Cardiac muscle cell (in vitro differentiated cells and primary cell): ENCODE results near the gene MRPL53. TPM values are rescaled to one million over a fixed set of nuclear protein-coding genes. Genes with fewer than 3 reads are reported as not detected.

Source experiments
- DNase-seq, 2 donors: peaks; one replicate each; pipeline versions ENCODE4 v3.0.0 to v3.0.0-alpha.2; 2010 to 2017; ENCODE audit warnings: low read depth in 1 of 2, low spot score in 1 of 2
- H3K27ac ChIP-seq: fragments of 200-600 bp; sonication (generic); 2 replicates; pipeline ENCODE4 v1.5.1; 2016
- H3K27me3 ChIP-seq: fragments of 200-600 bp; sonication (generic); 2 replicates; pipeline ENCODE4 v1.6.0; 2016; ENCODE audit warnings: control low read depth
- H3K36me3 ChIP-seq: fragments of 200-600 bp; sonication (generic); 2 replicates; pipeline ENCODE4 v1.5.1; 2016; ENCODE audit warnings: control low read depth
- H3K4me1 ChIP-seq: fragments of 200-600 bp; sonication (generic); 2 replicates; pipeline ENCODE4 v1.8.1; 2017; ENCODE audit warnings: low read depth, mild to moderate bottlenecking, mixed run types
- H3K4me3 ChIP-seq: fragments of 200-600 bp; sonication (generic); 2 replicates; pipeline ENCODE4 v1.5.1; 2016; ENCODE audit warnings: mild to moderate bottlenecking
- H3K9me3 ChIP-seq: fragments of 200-600 bp; sonication (generic); 2 replicates; pipeline ENCODE4 v1.5.1; 2017; ENCODE audit warnings: low read depth, mild to moderate bottlenecking, control low read depth
- CTCF ChIP-seq: IDR thresholded peaks from 2 replicates; pipeline ENCODE4 v1.5.1; 2012; ENCODE audit warnings: low read depth, mild to moderate bottlenecking, low read length
- polyA plus RNA-seq: library from polyadenylated mRNA; unstranded; fragments of >200 nt; fragmentation: Nextera tagmentation; extraction: Ambion mirVana; gene quantifications from 2 replicates; pipeline ENCODE4 v1.2.1, GENCODE V29; 2016
- total RNA-seq: library from RNA; depleted of rRNA; stranded (reverse); fragments of >200 nt; gene quantifications from 2 replicates; pipeline ENCODE4 v1.2.3, GENCODE V29; 2016

The MRPL53 gene
- total and polyA plus RNA-seq, 2 experiments from 2014 or later = 50.8 to 132 TPM

DNA sequence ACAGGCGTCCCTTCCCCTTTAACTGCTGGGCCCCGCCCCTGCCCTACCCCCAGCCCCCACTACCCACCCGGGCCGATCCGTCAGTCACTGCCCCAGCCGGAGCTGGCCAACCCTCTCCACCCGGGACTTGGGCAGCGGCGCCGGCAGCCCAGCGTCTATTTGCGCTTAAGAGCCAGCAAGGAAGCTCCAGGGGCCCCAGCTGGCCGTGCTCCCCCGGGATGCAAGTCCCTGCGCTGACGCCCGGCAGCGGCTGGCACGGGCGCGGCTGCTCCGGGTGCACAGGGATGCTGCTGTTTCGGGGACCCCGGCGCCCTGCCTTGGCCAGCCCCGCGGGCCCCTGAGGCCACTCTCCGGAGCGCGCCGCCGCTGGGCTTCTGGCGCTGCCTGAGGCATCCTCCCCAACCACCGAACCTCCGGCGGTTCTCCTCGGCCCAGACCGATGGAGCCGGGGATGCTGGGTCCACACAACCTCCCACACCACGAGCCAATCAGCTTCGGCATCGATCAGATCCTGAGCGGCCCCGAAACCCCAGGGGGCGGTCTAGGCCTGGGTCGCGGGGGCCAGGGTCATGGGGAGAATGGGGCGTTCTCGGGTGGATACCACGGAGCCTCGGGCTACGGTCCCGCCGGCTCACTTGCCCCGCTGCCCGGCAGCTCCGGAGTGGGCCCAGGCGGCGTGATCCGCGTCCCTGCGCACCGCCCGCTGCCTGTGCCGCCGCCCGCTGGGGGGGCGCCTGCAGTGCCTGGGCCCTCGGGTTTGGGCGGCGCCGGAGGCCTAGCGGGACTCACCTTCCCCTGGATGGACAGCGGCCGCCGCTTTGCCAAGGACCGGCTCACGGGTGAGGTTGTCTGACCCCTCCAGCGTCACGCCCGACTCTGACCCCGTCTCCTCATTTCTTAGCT is 42.1 kb upstream of the MRPL53 start, which contains the start of gene TLX2:
TLX2 (plus strand) TSS at position 83 of the 903 bp plus-strand sequence; CDS start at position 440, 357 bp downstream.
- no peak within 1 kb of the TSS for H3K27ac ChIP-seq

GRCh38 chr2:74513605-74514367 is 41.3 kb upstream of the MRPL53 start:
- Histone ChIP-seq H3K36me3 (no peaks in the 10 kb centered on the region), H3K27me3 (peaks cover 97% of the 10 kb centered on the region), H3K4me3 (no peak overlapping the region), H3K9me3 (no peaks in the 10 kb centered on the region), H3K4me1 (no peaks in the 10 kb centered on the region), H3K27ac (no peak overlapping the region)
- TF ChIP-seq CTCF = no peak
- no peak for DNase-seq

More for the DNA sequence above, 42.1 kb upstream of the MRPL53 start, which contains the start of gene TLX2:
- H3K9me3 ChIP-seq = no peaks in the 10 kb centered on the region
- peaks cover 100% of the 10 kb centered on the region for H3K27me3 ChIP-seq
- no peaks in the 10 kb centered on the region for H3K36me3 ChIP-seq
- no peak for TF ChIP-seq CTCF
- peak within 1 kb of the TSS; percentile 2 for H3K4me3 ChIP-seq
- peak in 1 of 2 donors; percentile 25 for DNase-seq
- H3K4me1 ChIP-seq = no peaks in the 10 kb centered on the region

DNA sequence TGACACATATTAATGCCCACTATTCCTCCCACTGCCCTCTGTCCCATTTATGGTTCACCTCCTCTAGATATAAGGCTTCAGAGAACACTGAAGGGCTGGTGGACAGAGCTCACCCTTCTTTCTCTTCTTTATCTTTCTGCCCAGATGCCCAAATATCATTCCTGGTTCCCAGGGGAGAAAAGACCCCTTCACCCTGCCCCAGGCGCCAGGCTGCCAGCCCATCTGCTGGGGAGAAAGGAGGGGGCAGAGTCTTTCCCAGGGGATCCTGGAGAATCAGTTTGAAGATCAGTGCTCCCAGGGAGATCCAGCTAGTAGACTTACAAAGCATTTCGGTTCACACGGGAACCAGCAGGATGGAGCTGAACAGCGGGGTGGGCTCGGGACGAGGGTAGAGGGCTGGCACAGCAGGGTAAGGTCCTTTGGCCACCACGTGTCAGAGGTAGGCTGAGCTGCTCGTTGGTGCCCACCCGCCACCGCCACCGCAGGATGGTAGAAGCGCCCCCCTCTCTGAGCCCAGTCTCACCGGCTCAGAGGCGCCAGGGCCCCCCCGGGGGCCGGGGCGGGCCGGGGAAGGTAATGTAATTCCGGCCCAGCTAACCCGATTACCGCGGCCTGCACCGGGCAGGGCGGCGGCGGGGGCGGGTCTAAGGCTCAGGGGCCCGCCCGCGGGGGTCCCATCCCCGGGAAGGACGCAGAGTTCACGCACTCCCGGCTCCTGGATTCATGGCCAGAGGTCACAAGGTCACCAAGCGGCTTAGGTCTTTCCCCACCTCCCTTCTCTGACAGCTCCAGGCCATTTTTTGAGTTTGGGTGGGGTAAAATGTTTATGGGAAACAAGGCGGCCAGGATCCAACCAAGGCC is 40.5 kb upstream of the MRPL53 start:
- TF ChIP-seq CTCF = no peak
- no peak for DNase-seq
- Histone ChIP-seq H3K4me1 (no peaks in the 10 kb centered on the region), H3K9me3 (no peaks in the 10 kb centered on the region), H3K27ac (no peak overlapping the region), H3K27me3 (peaks cover 89% of the 10 kb centered on the region), H3K36me3 (no peaks in the 10 kb centered on the region), H3K4me3 (no peak overlapping the region)

- no peak for TF ChIP-seq CTCF
- Histone ChIP-seq H3K27me3 (peaks cover 72% of the 10 kb centered on the region), H3K36me3 (no peaks in the 10 kb centered on the region), H3K4me1 (no peaks in the 10 kb centered on the region), H3K9me3 (no peaks in the 10 kb centered on the region), H3K4me3 (no peak overlapping the region), H3K27ac (no peak overlapping the region)
- DNase-seq = no peak
These were observed 38.9 kb upstream of the MRPL53 start for GRCh38 chr2:74511104-74511989.
